NCI-H82 treated with DMSO at 0.1 percent for 48 hours (cell line): ENCODE measurements around the gene CACNA1G.

Source experiments
- DNase-seq: peaks from one replicate; lab custom pipeline; 2025; ENCODE audit not compliant: unreplicated experiment; lab: John Stamatoyannopoulos, UW

Gene CACNA1G

GRCh38 chr17:50585891-50586290 lies 25.4 kb downstream of the CACNA1G start:
- no peak for DNase-seq

- peak; percentile 77 for DNase-seq
These were observed 26.1 kb downstream of the CACNA1G start for GRCh38 chr17:50586421-50587247.

GRCh38 chr17:50587571-50587970 lies 27.1 kb downstream of the CACNA1G start:
- DNase-seq = no peak

- peak; percentile 51 for DNase-seq
These were observed 28.0 kb downstream of the CACNA1G start for GRCh38 chr17:50588391-50589049.

- DNase-seq = no peak
These were observed 28.7 kb downstream of the CACNA1G start for GRCh38 chr17:50589095-50589705.

- no peak for DNase-seq
These were observed 30.6 kb downstream of the CACNA1G start for GRCh38 chr17:50590946-50591737.

- peak; percentile 77 for DNase-seq
These were observed 32.8 kb downstream of the CACNA1G start for GRCh38 chr17:50593321-50593720.

- peak; percentile 15 for DNase-seq
These were observed 33.8 kb downstream of the CACNA1G start for GRCh38 chr17:50594128-50594823.

- no peak for DNase-seq
These were observed 34.4 kb downstream of the CACNA1G start for GRCh38 chr17:50594892-50595291.

- no peak for DNase-seq
These were observed 35.9 kb downstream of the CACNA1G start for GRCh38 chr17:50596191-50597037.

GRCh38 chr17:50598487-50598886 lies 38.0 kb downstream of the CACNA1G start:
- no peak for DNase-seq

- DNase-seq = no peak
These were observed 39.1 kb downstream of the CACNA1G start for GRCh38 chr17:50599606-50600005.

- no peak for DNase-seq
These were observed 41.4 kb downstream of the CACNA1G start for GRCh38 chr17:50601823-50602375.

GRCh38 chr17:50602836-50603235 lies 42.3 kb downstream of the CACNA1G start:
- DNase-seq = no peak

- no peak for DNase-seq
These were observed 42.8 kb downstream of the CACNA1G start for GRCh38 chr17:50603340-50603739.

- no peak for DNase-seq
These were observed 44.0 kb downstream of the CACNA1G start for GRCh38 chr17:50604513-50604912.

GRCh38 chr17:50605429-50605828 lies 44.9 kb downstream of the CACNA1G start:
- no peak for DNase-seq

- no peak for DNase-seq
These were observed 47.1 kb downstream of the CACNA1G start for GRCh38 chr17:50607522-50608175.
